HG02973 (cell line): ENCODE results near the gene TOB1.

Experiments
- ATAC-seq: cut with Tn5 transposase; IDR thresholded peaks from one replicate; pipeline ENCODE4 v1.9.1; 2021; ENCODE audit warnings: moderate library complexity; ENCODE audit not compliant: unreplicated experiment

Gene TOB1, protein sequence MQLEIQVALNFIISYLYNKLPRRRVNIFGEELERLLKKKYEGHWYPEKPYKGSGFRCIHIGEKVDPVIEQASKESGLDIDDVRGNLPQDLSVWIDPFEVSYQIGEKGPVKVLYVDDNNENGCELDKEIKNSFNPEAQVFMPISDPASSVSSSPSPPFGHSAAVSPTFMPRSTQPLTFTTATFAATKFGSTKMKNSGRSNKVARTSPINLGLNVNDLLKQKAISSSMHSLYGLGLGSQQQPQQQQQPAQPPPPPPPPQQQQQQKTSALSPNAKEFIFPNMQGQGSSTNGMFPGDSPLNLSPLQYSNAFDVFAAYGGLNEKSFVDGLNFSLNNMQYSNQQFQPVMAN

DNA sequence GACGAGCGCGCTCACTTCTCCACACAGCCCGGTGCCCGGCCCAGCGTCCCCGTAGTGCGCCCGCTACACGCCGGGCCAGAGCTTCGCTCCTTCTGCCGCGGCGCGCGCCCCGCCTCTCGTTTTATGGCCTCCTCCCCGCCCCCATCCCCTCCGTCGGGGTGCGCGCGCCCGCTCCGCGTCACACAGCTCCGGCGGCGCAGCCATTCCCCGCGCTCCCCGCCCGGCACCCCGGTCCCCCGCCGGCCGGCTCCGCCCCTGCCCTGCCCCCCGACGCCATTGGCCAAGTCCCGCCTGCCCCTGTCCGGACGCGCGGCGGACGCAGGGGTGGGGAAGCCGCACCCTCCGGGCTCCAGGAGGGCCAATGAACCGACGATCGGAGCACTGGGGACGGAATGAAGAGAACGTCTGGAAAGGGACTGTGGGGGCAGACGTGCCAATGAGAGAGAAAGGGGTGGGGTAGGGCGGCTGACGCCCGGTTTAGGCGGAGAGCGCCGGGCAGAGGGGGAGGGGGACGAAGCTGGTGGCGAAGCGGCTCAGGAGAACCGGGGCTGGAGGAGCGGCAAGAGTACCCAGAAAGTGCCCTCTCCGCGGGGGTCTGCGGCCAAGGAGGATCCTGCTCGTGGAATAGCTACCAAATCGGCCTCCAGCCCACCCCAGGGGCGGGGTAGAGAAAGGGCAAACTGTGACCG is at the start of gene TOB1:
Gene TOB1 (minus strand): TSS at position 94 of the 689 bp plus-strand sequence. CDS start 2,337 bp downstream, outside the sequence.
- peak; percentile 62 for ATAC-seq

DNA sequence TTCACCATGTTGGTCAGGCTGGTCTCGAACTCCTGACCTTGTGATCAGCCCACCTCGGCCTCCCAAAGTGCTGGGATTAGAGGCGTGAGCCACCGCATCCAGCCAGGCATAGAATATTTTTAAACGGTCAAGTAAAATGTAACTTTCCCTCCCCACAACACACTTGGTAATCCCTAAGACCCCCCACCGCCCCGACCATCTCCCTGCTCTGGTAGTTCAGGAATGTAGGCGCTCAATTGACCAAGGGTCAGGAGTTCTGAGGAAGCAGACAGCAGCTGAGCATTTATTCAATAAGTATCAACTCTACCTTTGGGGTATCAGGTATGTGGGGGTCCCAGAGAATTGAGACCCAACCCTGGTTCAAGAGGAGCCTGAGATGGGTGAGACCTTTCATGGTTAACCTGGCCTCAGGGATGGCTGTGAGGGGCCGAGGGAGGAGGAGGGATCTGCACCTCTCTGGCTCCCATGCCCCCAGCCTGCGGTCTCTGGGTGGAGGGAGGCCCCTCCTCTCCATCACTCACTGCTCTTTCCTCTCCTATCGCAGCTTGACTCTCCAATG is 48.4 kb upstream of the TOB1 start:
- ATAC-seq, result no peak

DNA sequence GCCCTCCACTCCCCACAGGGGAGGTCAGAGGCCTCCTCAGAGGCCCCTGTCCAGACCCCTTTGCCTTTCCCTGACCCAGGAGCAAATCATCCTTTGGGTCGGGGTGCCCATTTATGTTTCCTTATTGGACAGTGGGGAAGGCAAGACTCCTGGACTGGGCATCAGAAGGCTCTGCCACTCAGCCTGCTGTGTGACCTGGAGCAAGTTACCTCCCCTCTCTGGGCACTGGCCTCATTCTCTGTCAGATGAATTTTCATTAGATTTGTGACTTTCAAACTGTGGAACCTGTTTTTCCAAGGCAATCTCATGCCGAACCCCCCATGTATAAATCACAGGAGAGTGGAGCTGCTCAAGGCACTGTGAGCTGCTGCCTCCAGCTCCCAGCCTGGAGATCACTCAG is 47.0 kb upstream of the TOB1 start:
- ATAC-seq, result no peak

DNA sequence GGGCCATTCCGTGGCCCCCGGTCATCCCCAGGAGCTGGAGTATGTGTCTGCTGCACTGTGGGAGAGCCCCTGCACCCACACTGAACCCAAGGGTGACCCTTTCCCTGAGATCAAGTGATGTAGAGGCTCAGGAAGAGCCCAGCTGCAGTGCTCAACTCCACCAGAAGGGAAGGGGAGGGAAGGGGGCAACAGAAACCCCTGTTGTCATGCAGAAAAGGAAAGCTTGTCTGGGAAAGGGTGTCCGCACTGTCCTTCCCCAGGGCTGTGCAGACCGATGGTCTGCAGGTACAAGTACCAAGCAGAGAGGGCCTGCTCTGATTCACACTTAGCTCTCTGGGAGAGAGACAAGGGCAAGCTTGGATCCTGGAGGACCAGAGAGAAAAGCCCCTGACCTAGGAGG is 45.7 kb upstream of the TOB1 start:
- ATAC-seq, result no peak

DNA sequence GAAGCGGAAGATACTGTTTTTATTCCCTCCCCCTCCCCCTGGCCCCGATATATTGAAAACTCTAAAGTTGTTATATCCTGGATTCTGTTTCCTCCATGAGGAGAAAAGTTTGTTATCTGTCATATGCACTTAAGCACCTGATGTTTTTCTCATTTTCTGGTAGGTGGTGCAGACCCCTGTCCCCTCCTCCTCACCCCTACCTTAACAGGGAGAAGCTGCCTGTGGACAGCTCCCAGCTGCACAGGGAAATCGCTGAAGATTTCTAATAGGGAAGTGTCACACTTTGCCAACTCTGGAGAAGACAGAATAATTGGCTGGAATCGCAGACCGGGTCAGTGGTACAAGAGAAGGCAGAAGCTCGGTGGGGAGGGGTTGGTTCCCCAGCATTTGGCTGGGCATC is 45.3 kb upstream of the TOB1 start:
- no peak for ATAC-seq

DNA sequence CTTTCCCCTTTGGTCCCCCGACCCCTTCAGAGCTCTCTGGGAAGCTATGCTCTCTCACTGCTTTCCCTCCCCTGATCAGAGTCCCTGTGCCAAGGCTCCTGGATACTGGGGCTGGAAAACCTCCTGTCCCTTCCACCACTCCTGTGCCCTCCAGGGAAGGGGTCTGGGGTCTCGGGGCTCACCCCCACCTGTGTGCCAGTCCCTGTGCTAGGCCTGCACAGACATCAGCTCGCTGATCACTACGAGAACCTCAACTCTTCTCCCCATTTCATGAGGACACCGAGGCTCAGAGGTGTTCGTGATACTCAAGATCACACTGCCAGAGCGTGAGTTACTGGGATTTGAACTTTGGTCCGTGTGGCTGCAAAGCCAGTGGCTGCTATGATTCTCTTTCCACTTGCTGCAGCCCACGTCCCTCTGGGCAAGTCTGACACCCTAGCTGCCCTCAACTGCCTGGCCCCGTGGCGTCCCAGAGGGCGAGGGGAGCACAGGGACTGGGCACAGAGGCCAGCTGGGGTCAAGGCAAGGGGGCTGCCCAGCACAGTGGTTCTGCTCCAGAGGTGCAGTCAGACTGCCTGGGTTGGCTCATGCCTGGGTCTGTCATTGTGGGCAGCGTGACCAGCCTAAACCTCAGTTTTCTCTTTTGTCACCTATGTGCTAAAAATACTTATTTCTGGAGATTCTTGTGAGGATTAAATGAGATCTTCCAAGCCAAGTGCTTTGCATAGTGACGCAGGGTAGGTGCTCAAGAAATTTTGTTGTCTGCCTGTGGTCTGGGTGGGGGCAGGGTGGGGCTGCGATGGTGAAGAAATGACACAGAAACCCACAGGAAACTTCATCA is 43.8 kb upstream of the TOB1 start:
- no peak for ATAC-seq

DNA sequence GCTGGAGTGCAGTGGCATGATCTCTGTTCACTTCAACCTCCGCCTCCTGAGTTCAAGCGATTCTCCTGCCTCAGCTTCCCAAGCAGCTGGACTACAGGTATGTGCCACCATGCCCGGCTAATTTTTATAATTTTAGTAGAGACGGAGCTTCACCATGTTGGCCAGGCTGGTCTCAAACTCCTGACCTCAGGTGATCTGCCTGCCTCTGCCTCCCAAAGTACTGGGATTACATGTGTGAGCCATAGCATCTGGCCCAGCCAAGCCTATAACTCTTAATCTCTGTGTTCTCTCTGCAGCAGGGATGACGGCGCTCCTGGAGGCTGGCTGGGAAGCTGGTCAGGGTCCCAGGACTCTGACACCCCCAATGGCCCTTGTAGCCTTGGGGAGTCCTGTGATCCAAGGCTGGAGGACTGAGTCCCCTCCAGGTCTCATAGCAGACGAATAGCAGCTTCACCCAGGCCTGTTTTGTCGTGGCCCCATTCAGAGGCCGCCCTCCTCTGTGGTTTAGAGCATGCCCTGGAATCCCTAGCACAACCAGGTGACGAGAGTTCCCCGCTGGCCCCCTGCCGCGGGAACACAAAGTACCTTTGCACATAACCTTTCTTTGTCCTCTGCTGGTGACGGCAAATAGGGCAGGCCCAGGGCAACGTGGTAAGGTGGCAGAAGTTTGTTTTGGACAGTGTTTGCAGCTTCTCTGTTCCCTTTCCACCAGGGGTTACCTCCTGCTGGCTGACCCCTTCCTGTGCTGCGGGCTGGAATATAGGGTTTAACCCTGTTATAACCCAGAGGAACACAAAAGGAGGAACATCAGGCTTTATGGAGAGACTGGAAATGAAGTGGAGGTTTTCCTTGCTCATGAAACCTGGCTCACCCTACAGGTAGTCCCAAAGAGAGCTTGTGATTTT is 43.0 kb upstream of the TOB1 start:
- no peak for ATAC-seq

DNA sequence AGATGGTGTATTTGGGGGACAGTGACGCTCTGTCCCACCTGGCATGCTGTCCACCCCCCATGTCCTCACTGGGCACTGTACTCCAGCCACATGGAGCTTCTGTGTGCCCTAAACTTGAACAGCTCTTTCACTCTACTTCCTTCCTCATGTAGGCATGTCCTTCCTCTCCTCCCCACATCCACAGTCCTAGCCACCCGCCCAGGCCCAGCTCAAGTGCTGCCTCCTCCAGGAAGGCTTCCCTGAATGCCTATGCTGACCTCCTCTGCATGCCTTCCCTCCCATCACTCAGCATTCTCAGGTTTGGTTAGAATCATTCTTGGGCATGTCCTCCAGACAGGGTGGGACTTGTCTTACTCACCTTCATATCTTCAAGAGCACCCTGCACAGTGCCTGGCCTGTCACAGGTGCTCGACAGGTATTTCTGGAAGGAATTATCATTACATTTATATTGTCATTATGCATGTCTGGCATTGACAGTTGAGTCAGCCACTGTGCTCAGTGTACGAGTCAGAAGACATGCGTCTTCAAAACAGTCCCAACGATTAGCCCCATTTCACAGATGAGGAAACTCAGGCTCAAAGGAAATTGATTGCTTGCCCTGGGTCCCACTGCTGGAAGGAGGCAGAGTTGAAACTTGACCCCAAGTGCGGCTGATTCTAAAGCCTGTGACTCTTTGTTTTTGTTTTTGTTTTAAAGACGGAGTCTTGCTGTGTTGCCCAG is 42.1 kb upstream of the TOB1 start:
- no peak for ATAC-seq

DNA sequence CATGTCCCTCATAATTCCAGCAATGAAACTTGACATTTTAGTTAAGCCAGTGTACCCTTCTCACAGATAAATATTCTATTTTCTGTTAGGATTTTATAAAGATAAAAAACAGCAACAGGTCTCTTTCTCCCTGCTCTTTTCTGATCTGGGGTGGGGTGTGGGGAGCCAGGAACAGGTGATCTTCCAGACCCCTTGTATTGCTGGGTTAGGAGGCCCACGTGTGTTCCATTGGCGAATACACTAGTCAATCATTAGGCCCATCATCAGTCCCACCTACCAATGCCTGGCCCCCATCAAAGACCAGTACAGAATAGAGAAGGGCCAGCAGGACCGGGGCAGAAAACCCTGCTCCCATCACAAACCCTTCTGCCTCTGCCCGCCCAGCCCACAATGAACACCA is 40.3 kb upstream of the TOB1 start:
- no peak for ATAC-seq

DNA sequence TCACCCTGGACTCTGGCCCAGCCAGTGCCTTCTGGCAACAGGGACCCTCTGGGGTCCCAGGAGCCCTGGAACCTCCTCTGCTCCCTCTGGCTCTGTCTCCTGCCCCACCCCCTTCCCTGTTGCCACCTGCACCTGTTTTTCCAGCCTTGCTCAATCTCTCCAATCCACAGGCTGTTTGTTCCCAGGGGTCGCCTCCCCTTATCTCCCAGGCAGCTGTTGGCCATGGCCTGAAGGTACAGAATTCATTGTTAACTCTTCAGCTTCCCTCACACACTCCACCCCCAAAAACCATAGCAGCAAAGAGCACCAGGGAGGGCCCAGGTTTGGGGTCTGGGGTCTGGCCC is 39.3 kb upstream of the TOB1 start:
- ATAC-seq, result no peak

DNA sequence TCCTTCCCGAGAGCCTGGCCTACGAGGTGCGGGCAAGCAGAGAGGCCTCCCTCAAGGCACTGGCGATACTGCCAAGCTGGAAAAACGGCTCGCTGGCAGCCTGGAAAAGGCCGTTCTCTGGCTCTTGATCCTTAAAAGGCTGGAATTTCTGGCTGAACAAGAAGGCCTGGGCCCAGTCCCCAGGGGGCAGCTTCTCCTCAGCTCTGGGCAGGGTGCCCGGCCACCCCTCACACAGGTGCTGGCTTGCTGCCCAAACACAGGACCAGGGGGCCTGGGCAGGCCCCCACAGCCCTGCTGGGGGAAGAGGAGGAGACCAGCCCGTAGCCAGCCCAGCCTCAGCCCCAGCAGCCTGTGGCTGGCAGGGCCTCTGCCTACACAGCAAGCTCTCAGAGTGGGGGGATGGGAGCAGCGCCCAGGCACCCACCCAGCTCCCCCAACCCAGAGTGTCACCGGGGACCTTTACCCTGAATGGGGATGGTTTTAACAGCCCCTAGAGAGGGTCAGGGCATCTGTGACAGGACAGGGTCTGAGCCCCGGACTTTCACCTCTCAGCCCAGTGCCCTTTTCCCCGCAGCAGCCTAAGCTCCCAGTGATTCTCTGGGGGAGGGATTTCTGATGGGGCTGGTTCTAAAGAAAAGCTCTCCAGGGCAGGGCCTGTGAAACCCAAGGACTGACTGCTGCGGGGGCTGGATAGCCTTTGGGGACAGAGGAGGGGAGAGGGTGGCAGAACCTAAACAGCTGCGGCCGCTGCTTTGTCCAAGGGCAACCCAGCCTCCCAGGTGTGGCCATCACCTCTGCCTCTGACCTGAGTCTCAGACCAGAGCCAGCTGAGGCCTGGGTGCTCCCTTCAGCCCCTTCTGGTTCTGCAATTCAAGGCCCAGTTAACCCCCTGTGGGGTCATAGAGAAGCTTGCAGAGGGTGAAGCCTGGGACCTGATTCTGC is 38.6 kb upstream of the TOB1 start:
- ATAC-seq, result no peak

DNA sequence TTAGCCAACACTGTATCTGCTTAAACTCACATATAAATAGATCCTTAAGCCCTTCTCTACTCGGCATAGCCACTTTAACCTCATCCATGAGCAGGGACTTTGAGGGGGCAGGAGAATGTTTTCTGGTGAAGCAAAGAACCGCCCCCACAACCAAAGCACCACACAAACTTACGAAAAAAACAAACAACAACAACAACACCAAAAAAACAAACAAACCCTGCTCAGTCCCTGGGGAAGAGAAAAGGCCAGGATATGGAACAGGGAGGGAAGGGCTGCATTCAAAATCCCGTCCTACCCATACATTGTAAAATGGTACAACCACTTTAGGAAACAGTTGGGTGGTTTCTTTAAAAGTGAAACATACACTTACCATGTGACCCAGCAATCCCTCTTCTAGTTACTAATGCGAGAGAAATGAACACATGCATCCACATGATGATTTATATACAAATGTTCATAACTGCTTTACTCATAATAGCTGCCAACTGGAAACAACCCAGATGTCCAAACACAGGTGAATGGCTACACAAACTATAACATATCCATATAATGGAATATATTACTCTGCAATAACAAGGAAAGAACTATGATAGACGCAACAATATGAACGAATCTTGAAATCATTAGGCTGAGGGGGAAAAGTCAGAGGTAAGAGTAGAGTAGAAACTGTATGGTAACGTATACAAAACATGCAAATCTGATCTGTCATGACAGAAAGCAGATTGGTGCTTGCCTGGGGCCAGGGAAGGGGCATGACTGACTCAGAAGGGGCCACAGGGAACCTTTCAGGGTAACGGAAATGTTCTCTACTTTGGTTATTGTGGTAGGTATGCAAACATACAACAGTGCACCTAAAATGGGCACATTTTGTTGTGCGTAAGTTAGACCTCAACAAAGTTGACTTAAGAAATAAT is 37.7 kb upstream of the TOB1 start:
- ATAC-seq, result no peak

DNA sequence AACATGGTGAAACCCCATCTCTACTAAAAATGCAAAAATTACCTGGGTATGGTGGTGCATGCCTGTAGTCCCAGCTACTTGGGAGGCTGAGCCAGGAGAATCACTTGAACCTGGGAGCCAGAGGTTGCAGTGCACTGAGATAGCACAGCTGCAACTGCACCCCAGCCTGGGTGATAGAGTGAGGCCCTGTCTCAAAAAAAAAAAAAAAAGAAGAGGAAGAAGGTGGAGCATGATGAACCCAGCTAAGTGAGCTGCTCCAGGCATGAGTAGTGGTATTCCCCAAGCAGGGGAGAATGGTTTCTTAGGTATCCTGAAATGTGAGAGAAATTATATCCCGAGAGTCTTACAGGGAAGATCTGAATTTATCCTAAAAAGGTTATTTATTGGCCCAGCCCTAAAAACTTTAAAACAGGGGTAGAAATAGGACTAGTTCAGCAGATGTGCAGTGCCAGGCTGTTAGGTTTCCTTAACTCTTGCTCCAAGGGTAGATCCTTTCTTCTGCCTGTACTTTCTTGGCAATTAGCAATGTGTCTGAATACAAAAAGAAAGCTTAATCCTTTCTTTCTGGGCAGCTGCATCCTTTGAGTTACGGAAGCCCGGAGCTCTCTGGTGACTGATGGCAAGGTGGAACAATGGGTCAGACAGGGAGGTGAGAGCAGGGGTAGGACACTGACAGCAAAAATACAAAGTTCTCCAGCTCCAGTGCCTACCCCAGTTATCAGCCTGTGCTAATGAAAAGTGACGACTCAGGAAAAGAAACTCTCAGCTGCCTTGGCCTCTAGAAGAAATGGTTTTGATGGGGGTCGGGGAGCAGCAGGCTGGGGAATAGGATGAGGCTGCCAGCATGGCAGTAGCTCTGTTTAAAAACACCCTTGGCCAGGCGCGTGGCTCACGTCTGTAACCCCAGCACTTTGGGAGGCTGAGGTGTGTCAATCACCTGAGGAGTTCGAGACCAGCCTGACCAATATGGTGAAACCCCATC is 36.5 kb upstream of the TOB1 start:
- ATAC-seq, result no peak

DNA sequence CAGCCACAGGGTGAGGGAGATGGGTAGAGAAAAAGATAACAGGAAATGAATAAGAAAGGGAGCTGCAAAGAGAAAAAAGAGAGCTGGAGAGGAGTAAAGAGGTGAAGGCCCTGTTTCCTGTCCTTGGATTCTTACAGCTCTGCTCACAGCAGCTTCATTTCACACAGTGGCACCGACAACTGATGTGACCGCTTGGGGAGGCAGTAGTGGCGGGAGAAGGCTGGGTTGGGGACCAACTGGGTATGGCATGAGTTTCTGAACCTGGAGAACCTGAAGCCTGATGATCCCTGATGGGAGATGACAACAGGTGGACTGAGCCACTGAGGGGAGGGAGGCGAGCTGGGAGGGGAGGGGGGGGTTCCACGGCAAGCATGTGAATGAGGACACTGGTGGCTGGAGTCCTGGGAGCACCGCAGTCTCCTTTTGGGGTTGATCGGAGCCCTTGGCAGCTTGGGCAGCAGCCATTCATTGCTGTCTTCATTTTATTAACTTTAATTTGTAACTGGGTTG is 34.3 kb upstream of the TOB1 start:
- no peak for ATAC-seq

DNA sequence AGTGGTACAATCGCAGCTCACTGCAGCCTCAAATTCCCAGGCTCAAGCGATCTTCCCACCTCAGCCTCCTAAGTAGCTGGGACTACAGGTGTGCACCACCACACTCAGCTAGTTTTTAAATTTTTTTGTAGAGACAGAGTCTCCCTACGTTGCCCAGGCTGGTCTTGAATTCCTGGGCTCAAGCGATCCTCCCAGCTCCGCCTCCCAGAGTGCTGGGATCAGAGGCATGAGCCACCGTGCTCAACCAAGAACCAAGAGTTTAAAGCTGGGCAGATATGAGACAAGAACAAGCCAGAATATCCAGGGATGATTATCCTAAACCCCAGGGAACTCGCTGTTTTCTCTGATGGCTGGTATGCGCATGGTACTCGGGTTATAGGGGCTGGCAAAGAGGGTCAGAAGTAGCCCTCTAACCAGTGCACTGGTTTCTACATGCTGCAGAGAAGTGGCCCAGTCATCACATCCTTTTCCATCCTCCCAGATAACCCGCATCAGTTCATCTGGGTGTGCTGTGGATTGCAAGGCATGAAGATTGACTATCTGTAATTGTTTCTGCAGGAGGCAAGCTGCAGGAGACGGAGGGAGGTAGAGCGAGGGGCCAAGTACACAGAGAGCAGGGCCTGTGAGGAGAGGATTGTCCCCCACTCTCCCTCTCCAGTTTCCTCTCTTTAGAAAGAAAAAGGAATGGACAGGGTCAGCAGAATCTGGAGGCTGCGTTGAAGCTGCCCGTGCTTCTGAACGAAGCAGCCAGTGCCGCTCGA is 33.6 kb upstream of the TOB1 start:
- ATAC-seq, result no peak
